SU-DHL-6 (cell line): ENCODE results near the gene SLC38A10.

Source experiments
- EZH2phosphoT487 ChIP-seq: fragments of 200-600 bp; sonication (generic), shearing (Covaris generic); conservative IDR thresholded peaks from 2 replicates; pipeline ENCODE4 v1.6.1; 2018; ENCODE audit warnings: mild to moderate bottlenecking, antibody characterized with exemption, low read length, moderate library complexity, mixed read lengths
- TF ChIP-seq, protein P1 (sequence below): fragments of 200-600 bp; sonication (generic); IDR thresholded peaks from one replicate; pipeline ENCODE4 v1.5.1; 2017; ENCODE audit warnings: antibody characterized with exemption, mild to moderate bottlenecking, low read length, moderate library complexity; ENCODE audit not compliant: insufficient read depth, poor library complexity, severe bottlenecking

GRCh38 chr17:81246679-81247338 is 48.3 kb downstream of the SLC38A10 start:
- no peak for TF ChIP-seq EZH2phosphoT487
- TF ChIP-seq, protein P1, sequence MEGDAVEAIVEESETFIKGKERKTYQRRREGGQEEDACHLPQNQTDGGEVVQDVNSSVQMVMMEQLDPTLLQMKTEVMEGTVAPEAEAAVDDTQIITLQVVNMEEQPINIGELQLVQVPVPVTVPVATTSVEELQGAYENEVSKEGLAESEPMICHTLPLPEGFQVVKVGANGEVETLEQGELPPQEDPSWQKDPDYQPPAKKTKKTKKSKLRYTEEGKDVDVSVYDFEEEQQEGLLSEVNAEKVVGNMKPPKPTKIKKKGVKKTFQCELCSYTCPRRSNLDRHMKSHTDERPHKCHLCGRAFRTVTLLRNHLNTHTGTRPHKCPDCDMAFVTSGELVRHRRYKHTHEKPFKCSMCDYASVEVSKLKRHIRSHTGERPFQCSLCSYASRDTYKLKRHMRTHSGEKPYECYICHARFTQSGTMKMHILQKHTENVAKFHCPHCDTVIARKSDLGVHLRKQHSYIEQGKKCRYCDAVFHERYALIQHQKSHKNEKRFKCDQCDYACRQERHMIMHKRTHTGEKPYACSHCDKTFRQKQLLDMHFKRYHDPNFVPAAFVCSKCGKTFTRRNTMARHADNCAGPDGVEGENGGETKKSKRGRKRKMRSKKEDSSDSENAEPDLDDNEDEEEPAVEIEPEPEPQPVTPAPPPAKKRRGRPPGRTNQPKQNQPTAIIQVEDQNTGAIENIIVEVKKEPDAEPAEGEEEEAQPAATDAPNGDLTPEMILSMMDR = no peak
